Stimulated activated CD8-positive, alpha-beta memory T cell treated with anti-CD3 and anti-CD28 coated beads, Interleukin-4, amount 100 ng/mL, for 4 hours (primary cell): Measurements from ENCODE around the gene PCDHA8.
"Not testable (repeated sequence)": the region's sequence is repeated elsewhere in the genome, so short reads cannot be mapped to it uniquely, and the experiment has no call there.

Source experiments
- DNase-seq, 2 donors: peaks; one replicate each; pipeline ENCODE4 v3.0.0-alpha.2; 2020; ENCODE audit warnings: low read depth in 2 of 2, low spot score in 1 of 2

The PCDHA8 gene, protein sequence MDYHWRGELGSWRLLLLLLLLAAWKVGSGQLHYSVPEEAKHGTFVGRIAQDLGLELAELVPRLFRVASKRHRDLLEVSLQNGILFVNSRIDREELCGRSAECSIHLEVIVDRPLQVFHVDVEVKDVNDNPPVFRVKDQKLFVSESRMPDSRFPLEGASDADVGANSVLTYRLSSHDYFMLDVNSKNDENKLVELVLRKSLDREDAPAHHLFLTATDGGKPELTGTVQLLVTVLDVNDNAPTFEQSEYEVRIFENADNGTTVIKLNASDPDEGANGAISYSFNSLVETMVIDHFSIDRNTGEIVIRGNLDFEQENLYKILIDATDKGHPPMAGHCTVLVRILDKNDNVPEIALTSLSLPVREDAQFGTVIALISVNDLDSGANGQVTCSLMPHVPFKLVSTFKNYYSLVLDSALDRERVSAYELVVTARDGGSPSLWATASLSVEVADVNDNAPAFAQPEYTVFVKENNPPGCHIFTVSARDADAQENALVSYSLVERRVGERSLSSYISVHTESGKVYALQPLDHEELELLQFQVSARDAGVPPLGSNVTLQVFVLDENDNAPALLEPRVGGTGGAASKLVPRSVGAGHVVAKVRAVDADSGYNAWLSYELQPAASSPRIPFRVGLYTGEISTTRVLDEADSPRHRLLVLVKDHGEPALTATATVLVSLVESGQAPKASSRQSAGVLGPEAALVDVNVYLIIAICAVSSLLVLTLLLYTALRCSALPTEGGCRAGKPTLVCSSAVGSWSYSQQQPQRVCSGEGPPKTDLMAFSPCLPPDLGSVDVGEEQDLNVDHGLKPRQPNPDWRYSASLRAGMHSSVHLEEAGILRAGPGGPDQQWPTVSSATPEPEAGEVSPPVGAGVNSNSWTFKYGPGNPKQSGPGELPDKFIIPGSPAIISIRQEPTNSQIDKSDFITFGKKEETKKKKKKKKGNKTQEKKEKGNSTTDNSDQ

GRCh38 chr5:140840978-140841962 lies at the start of gene PCDHA8:
Gene PCDHA8 (plus strand): TSS chr5:140841187. CDS start chr5:140841322, 135 bp downstream.
- no peak for DNase-seq

DNA sequence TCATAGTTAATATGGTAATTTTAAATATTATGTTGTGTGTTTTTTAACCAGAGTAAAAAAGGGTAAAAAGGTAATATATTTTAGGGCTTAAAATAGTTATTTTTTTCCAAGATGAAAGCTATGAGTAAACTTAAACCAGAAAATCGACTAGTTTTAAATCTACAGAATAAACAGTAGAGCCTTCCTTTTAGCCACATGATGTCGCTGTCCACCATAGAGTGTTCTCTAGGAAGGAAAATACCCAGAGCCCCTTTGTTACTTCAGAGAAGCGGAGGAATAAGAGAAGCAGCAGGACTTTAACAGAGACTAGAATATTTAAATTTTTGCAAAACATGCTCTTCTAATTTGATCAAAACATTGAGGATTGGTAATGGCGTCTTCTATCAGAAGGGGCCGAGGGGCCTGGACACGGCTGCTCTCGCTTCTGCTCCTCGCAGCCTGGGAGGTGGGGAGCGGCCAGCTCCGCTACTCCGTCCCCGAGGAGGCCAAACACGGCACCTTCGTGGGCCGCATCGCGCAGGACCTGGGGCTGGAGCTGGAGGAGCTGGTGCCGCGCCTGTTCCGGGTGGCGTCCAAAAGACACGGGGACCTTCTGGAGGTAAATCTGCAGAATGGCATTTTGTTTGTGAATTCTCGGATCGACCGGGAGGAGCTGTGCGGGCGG lies 46.3 kb upstream of the PCDHA8 start, which contains the start of gene PCDHA2:
Gene PCDHA2, plus strand, starts transcription at position 258 of the 664 bp plus-strand sequence.
- DNase-seq = no peak

- no peak for DNase-seq
Observed at GRCh38 chr5:140795259-140795641, 45.7 kb upstream of the PCDHA8 start.

- not testable (repeated sequence) for DNase-seq
Observed at GRCh38 chr5:140796072-140796717, 44.8 kb upstream of the PCDHA8 start.

GRCh38 chr5:140796718-140797095 lies 44.3 kb upstream of the PCDHA8 start:
- no peak for DNase-seq

DNA sequence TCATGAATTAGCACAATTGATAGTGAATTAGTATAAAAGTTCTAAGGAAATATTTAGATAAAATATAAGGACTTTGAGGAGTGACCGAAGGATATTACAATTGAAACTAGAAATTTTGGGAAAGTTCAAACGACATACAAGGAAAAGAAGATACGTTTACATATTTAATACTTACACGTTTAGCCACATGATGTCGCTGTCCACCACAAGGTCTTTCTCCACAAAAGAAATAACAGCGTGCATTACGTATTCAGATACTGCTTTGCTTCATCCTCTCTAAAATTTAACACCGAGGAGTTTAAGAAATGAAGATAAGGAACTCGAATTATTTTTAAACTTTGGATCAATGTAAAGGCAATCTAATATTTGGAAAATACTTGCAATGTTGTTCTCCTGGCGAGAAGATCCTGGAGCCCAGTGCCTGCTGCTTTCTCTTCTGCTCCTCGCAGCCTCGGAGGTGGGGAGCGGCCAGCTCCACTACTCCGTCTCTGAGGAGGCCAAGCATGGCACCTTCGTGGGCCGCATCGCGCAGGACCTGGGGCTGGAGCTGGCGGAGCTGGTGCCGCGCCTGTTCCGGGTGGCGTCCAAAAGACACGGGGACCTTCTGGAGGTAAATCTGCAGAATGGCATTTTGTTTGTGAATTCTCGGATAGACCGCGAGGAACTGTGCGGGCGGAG lies 40.0 kb upstream of the PCDHA8 start, which contains the start of gene PCDHA3:
Gene PCDHA3, plus strand, starts transcription at position 242 of the 678 bp plus-strand sequence.
- no peak for DNase-seq

DNA sequence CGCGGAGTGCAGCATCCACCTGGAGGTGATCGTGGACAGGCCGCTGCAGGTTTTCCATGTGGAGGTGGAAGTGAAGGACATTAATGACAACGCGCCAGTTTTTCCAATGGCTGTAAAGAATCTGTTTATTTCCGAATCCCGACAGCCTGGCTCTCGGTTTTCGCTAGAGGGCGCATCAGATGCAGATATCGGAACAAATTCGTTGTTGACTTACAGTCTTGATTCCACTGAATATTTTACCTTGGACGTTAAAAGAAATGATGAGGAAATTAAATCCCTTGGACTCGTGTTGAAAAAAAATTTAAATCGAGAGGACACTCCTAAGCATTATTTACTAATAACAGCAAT lies 39.5 kb upstream of the PCDHA8 start:
- no peak for DNase-seq

DNA sequence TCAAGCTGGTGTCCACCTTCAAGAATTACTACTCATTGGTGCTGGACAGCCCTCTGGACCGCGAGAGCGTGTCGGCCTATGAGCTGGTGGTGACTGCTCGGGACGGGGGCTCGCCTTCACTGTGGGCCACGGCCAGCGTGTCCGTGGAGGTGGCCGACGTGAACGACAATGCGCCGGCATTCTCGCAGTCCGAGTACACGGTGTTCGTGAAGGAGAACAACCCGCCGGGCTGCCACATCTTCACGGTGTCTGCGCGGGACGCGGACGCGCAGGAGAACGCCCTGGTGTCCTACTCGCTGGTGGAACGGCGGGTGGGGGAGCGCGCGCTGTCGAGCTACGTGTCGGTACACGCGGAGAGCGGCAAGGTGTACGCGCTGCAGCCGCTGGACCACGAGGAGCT lies 38.6 kb upstream of the PCDHA8 start:
- not testable (repeated sequence) for DNase-seq

- DNase-seq = no peak
Observed at GRCh38 chr5:140802781-140803271, 38.2 kb upstream of the PCDHA8 start.

DNA sequence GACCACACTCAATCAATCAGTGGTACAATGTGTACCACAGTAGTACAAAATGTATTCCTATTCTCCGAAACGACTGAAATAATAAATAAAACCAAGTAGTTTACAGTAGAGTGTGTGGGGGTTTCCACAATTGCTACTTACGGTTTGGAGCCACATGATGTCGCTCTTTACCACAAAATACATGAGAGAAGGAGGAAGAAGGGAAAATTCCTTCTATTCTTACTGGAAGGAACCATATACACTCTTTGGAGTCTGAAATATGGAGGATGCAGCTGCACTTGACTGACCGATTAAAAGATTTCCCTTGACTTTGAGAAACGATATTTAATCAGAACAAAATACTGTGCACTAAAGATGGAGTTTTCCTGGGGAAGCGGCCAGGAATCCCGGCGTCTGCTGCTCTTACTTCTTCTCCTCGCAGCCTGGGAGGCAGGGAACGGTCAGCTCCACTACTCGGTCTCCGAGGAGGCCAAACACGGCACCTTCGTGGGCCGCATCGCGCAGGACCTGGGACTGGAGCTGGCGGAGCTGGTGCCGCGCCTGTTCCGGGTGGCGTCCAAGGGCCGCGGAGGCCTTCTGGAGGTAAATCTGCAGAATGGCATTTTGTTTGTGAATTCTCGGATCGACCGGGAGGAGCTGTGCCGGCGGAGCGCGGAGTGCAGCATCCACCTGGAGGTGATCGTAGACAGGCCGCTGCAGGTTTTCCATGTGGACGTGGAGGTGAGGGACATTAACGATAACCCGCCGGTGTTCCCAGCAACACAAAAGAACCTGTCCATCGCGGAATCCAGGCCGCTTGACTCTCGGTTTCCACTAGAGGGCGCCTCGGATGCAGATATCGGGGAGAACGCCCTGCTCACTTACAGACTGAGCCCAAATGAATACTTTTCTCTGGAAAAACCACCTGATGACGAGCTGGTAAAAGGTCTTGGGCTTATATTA lies 33.9 kb upstream of the PCDHA8 start, which contains the start of gene PCDHA4:
Gene PCDHA4, plus strand, starts transcription at position 235 of the 942 bp plus-strand sequence.
- DNase-seq = no peak

DNA sequence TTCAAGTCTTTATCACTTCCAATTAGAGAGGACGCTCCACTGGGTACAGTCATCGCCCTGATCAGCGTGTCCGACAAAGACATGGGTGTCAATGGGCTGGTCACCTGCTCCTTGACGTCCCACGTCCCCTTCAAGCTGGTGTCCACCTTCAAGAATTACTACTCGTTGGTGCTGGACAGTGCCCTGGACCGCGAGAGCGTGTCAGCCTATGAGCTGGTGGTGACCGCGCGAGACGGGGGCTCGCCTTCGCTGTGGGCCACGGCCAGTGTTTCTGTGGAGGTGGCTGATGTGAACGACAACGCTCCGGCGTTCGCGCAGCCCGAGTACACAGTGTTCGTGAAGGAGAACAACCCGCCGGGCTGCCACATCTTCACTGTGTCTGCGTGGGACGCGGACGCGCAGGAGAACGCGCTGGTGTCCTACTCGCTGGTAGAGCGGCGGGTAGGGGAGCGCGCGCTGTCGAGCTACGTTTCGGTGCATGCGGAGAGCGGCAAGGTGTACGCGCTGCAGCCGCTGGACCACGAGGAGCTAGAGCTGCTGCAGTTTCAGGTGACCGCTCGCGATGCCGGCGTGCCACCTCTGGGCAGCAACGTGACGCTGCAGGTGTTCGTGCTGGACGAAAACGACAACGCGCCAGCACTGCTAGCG lies 32.6 kb upstream of the PCDHA8 start:
- not testable (repeated sequence) for DNase-seq

- DNase-seq = no peak
Observed at GRCh38 chr5:140808889-140809291, 32.1 kb upstream of the PCDHA8 start.

DNA sequence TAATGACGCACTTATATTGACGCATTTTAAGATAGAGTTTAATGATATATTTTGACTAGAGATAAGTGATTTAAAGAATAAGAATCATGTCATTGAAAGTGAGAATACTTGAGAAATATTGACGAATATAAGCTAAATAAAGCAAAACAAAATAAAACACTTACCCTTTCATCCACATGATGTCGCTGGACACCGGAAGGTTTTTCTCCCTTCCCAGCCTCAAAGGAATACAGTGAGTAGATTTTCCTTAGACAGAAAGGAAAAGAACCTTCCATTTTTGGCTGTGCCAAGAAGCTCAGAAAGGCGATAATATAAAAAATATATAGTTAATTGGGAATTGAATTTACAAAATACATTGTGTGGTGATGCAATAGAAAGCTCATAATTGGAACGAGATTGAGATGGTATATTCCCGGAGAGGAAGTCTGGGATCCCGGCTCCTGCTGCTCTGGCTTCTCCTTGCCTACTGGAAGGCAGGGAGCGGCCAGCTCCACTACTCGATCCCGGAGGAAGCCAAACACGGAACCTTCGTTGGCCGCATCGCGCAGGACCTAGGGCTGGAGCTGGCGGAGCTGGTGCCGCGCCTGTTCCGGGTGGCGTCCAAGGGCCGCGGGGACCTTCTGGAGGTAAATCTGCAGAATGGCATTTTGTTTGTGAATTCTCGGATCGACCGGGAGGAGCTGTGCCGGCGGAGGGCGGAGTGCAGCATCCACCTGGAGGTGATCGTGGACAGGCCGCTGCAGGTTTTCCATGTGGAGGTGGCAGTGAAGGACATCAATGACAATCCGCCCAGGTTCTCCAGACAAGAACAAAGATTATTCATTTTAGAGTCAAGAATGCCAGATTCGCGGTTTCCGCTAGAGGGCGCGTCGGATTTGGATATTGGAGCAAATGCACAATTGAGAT lies 19.4 kb upstream of the PCDHA8 start, which contains the start of gene PCDHA5:
Gene PCDHA5, plus strand, starts transcription at position 239 of the 906 bp plus-strand sequence.
- no peak for DNase-seq

DNA sequence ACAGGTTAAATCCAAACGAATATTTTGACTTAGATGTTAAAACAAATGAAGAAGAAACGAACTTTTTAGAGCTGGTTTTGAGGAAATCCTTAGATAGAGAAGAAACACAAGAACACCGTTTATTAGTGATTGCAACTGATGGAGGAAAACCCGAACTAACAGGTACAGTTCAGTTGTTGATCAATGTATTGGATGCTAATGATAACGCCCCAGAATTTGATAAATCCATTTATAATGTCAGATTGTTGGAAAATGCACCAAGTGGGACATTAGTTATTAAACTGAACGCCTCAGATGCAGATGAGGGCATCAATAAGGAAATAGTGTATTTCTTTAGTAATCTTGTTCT lies 18.7 kb upstream of the PCDHA8 start:
- no peak for DNase-seq

GRCh38 chr5:140822969-140823368 lies 18.0 kb upstream of the PCDHA8 start:
- DNase-seq = not testable (repeated sequence)

DNA sequence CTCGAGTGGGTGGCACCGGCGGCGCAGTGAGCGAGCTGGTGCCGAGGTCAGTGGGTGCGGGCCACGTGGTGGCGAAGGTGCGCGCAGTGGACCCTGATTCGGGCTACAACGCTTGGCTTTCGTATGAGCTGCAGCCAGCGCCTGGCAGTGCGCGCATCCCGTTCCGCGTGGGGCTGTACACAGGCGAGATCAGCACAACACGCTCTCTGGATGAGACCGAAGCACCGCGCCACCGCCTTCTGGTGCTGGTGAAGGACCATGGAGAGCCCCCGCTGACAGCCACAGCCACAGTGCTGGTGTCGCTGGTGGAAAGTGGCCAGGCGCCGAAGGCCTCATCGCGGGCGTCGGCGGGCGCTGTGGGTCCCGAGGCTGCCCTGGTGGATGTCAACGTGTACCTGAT lies 17.5 kb upstream of the PCDHA8 start:
- no peak for DNase-seq
